CD4-positive, alpha-beta T cell treated with Interleukin-21 for 1 hour (primary cell): Measurements from ENCODE around the gene KCTD3.

Experiments
- DNase-seq: peaks from one replicate; pipeline ENCODE4 v3.0.0-alpha.2; 2020

Gene KCTD3

DNA sequence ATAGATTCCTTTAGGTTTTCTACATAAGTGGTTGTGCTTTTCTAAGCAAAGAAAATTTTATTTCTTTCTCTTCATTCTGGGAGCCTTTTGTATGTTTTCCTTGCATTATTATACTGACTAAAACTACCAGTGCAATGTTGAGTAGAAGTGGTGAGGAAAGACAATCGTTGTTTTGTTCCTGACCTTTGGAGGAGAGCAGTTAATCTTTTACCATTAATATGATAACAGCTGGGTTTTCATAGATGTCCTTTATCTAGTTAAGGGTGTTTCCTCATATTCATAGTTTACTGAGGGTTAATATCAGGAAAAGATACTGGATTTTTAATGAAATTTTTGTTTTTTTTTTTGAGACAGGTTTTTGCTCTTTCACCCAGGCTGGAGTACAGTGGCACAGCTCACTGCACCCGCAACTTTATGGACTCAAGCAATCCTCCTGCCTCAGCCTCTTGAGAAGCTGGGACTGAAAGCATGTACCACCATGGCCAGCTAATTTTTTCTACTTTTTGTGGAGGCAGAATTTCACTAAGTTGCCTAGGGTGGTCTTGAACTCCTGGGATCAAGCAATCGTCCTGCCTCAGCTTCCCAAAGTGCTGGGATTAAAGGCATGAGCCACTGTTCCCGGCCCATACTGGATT, 9.0 kb upstream of the KCTD3 start:
- no peak for DNase-seq

GRCh38 chr1:215567491-215568298, 591 bp downstream of the KCTD3 start:
- DNase-seq: peak; percentile 3

GRCh38 chr1:215568299-215568692, 1.2 kb downstream of the KCTD3 start:
- DNase-seq: no peak

DNA sequence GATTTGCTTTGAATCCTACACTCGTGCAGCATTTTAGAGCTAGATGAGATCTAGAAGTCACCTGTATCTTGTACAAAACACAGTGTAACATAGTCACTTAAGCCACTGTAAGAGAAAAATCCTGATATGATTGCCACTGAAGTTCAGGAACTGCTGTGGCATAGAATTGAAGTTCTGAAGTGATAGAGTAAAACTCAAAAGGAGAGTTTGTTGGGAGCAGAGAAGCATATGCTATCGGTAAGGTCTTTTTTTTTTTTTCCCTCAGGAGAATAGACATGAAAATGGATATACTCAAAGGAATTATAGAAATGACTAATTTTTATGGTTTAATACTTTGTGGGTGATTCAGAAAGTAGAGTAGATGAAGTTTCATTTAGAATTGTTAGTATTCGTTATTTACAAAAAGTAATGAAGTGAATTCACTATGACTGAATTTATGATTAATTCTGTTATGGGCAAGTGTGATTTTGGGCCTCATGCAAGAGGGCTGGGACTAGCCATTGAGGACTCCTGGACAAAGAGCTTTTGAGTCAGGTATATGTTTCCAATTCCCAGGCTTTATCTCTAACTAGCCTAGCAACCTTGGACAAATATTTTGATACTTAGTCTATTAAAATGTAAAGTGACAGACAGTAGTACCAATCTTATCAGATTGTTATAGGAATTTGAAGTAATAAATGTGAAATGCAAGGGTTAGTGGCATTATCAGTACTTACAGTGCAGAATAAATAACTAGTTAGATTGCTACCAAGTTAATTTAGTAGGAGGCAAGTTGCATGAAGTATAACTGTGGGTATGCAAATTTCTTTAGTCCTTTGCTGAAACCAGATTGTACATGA, 3.1 kb downstream of the KCTD3 start:
- no peak for DNase-seq

DNA sequence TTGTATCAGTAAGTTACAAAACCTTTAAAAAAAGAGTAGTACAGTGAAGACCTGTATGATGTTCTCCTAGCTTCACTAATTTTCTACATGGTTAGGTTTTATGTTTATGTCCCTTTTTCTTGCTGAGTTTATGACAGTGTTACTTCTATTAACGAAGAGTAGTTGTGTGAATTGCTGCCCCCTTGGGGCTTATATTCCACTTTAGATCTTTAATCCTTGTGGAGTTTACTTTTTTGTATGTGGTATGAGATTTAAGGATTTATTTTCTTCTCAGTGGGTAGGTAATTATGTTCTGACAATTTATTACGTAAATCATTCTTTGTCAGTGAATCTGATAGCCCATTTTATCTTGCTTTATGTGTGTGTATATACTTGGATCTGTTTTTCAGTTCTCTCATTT, 14.8 kb downstream of the KCTD3 start:
- no peak for DNase-seq

DNA sequence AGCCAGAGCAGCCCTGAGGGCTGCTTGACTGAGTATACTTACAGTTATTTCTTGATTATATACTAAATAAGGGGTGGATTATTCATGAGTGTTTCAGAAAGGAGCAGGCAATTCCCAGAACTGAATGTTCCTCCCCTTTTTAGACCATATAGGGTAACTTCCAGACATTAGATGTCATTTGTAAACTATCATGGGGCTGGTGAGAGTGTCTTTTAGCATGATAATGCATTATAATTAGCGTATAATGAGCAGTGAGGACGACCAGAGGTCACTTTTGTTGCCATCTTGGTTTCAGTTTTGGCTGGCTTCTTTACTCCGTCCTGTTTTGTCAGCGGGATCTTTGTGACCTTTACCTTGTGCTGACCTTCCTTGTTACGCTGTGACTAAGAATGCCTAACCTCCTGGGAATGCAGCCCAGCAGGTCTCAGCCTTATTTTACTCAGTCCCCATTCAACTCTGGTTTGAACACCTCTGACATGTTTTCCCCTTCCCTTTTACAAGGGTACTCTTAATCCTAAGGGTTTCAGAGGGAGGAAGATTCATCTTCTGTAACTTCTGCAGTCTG, 16.2 kb downstream of the KCTD3 start:
- DNase-seq: no peak

DNA sequence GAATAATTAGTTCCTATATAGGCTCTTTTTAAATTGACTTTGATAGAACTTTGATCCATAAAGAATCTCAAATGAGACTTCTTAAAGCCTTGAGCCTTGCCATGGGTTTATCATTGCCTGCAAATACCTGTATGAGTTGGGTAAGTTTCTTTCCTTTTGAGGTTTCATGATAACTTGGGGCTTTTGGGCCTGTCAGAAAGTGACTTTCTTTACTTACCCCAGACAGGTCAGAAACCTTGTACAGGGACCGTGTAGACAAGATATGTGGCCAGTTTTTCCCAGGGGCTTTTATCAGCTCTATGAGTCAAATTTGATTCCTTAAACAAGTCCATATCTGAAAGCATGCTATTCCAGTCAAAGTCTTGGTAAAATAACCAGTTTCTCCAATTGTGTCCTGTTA, 17.3 kb downstream of the KCTD3 start:
- DNase-seq: no peak

- DNase-seq: no peak
Observed at GRCh38 chr1:215589650-215590435, 22.7 kb downstream of the KCTD3 start.

DNA sequence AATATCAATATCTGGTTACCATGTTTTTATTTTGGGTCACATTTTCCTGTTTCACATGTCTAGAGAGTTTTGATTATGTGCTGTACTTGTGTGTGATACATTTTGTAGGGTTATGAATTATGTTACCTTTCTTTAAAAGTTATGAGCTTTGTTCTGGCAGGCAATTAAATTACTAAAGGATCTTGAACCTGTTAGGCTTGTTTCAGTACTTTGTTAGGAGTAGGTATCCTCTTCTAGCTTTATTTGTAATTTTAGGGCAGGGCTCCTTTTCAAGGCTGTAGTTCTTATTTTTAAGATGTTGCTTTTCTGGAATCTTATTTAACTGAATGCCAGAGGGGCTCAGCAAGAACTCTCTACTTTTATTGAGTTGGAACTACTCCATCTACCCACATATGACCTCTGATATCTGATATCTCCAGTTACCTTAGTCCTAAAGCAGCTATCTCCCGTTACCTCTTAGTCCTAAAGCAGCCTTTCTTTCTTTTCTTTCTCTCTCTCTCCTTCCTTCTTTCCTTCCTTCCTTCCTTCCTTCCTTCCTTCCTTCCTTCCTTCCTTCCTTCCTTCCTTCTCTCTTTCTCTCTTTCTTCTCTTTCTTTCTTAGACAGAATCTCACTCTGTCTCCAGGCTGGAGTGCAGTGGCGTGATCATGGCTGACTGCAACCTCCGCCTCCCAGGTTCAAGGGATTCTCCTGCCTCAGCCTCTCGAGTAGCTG, 23.8 kb downstream of the KCTD3 start:
- DNase-seq: no peak

DNA sequence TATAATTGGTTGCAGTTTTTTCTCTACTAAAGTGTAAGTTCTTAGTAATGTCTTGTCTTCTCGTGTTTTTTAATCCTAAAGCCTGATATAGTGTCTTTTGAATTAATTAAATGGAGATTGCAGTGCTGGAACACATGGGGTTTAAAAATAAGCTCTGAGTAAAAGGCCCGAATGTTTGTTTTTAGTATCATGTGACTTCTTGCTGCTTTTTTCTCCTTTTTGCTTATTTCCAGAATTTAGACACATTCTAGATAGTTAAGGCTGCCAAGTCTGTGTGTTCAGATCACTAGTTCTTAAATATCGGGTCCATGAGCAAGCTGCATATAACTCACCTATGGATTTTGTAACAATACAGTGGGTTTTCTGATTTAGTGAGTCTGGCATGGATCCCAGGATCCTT, 27.5 kb downstream of the KCTD3 start:
- DNase-seq: no peak

GRCh38 chr1:215595231-215595630, 28.1 kb downstream of the KCTD3 start:
- DNase-seq: no peak

GRCh38 chr1:215597961-215598360, 30.9 kb downstream of the KCTD3 start:
- DNase-seq: no peak

- DNase-seq: no peak
Observed at GRCh38 chr1:215599418-215600074, 32.4 kb downstream of the KCTD3 start.

- no peak for DNase-seq
Observed at GRCh38 chr1:215600258-215600792, 33.2 kb downstream of the KCTD3 start.

DNA sequence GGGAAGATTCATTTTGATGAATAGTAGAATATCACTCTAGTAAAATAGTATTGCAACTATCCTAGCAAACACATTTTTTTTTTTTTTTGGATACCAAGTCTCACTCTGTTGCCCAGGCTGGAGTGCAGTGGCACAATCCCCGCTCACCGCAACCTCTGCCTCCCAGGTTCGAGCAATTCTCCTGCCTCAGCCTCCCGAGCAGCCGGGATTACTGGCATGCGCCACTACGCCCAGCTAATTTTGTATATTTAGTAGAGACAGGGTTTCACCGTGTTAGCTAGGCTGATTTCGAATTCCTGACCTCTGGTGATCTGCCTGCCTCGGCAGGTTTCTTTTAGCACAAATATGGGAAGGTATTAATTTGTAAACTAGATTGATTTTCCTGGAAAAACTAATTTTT, 33.8 kb downstream of the KCTD3 start:
- DNase-seq: no peak

GRCh38 chr1:215601276-215601675, 34.2 kb downstream of the KCTD3 start:
- no peak for DNase-seq

GRCh38 chr1:215603319-215603718, 36.2 kb downstream of the KCTD3 start:
- no peak for DNase-seq

- DNase-seq: no peak
Observed at GRCh38 chr1:215605011-215605621, 38.0 kb downstream of the KCTD3 start.

DNA sequence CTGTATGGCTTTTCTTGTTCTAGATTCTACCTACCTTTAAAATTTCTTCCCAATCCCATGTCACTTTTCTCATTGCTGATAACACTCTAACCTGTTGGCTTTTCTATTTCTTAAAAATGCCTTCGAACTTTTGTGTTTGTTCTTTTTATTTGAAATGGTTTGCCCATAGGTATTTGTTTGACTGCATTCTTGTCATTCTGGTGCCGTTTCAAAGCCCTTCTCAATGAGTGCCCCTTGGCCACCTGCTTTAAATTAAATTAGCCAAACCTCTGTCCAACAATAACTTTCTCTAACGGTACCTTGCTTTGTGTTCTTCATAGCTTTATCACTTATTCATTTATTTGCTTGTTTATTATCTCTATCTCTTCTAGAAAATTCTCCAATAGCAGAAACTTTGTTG, 38.9 kb downstream of the KCTD3 start:
- DNase-seq: no peak

GRCh38 chr1:215606564-215607168, 39.6 kb downstream of the KCTD3 start:
- no peak for DNase-seq
